Neural progenitor cell (in vitro differentiated cells): ENCODE measurements around the gene DARS1. TPM values are rescaled to one million over a fixed set of nuclear protein-coding genes. Genes with fewer than 3 reads are reported as not detected.

Experiments
- DNase-seq: peaks from one replicate; pipeline ENCODE4 v3.0.0-alpha.2; 2016; ENCODE audit warnings: low spot score
- H2AFZ ChIP-seq: fragments of 200-600 bp; sonication (generic); replicated peaks from 2 replicates; pipeline ENCODE4 v1.6.1; 2016; ENCODE audit warnings: antibody characterized with exemption
- H3F3A ChIP-seq: fragments of 200-600 bp; sonication (generic); 2 replicates; pipeline ENCODE4 v1.6.1; 2016; ENCODE audit warnings: antibody characterized with exemption, low read depth
- H3K27ac ChIP-seq: fragments of 200-600 bp; sonication (generic); 2 replicates; pipeline ENCODE4 v1.5.1; 2016; ENCODE audit warnings: mild to moderate bottlenecking
- H3K27me3 ChIP-seq: fragments of 200-600 bp; sonication (generic); 2 replicates; pipeline ENCODE4 v1.6.1; 2016; ENCODE audit warnings: mild to moderate bottlenecking, moderate library complexity
- H3K36me3 ChIP-seq: fragments of 200-600 bp; sonication (generic); 2 replicates; pipeline ENCODE4 v1.5.1; 2016
- H3K4me1 ChIP-seq: fragments of 200-600 bp; sonication (generic); 2 replicates; pipeline ENCODE4 v1.6.1; 2016; ENCODE audit warnings: mixed run types
- H3K4me2 ChIP-seq: fragments of 200-600 bp; sonication (generic); 2 replicates; pipeline ENCODE4 v1.6.1; 2016
- H3K4me3 ChIP-seq: fragments of 200-600 bp; sonication (generic); 2 replicates; pipeline ENCODE4 v1.5.1; 2016
- H3K79me2 ChIP-seq: fragments of 200-600 bp; sonication (generic); 2 replicates; pipeline ENCODE4 v1.6.1; 2016; ENCODE audit warnings: low read depth
- H3K9ac ChIP-seq: fragments of 200-600 bp; sonication (generic); 2 replicates; pipeline ENCODE4 v1.6.1; 2016
- H3K9me3 ChIP-seq: fragments of 200-600 bp; sonication (generic); 2 replicates; pipeline ENCODE4 v1.5.1; 2016; ENCODE audit warnings: low read depth
- H4K20me1 ChIP-seq: fragments of 200-600 bp; sonication (generic); 2 replicates; pipeline ENCODE4 v1.6.1; 2016; ENCODE audit warnings: low read depth
- H3K27ac Mint-ChIP-seq: 3 replicates; pipeline ENCODE4 v1.8.0; 2021; ENCODE audit warnings: mixed read lengths
- H3K27me3 Mint-ChIP-seq: 2 replicates; pipeline ENCODE4 v1.8.0; 2022; ENCODE audit warnings: low read depth, mild to moderate bottlenecking, inconsistent platforms, moderate library complexity, mixed read lengths; ENCODE audit not compliant: insufficient read depth
- H3K36me3 Mint-ChIP-seq: 3 replicates; pipeline ENCODE4 v1.8.0; 2021; ENCODE audit warnings: mixed read lengths
- H3K4me1 Mint-ChIP-seq: 3 replicates; pipeline ENCODE4 v1.8.0; 2021; ENCODE audit warnings: mixed read lengths
- H3K4me3 Mint-ChIP-seq: 3 replicates; pipeline ENCODE4 v1.8.0; 2021; ENCODE audit warnings: mild to moderate bottlenecking, moderate library complexity, mixed read lengths
- H3K9me3 Mint-ChIP-seq: 3 replicates; pipeline ENCODE4 v1.8.0; 2020; ENCODE audit warnings: mixed read lengths
- CTCF ChIP-seq: fragments of 200-600 bp; sonication (generic); IDR thresholded peaks from 2 replicates; pipeline ENCODE4 v1.5.1; 2017; ENCODE audit warnings: antibody characterized with exemption, mild to moderate bottlenecking
- EZH2 ChIP-seq: fragments of 200-600 bp; sonication (generic); IDR thresholded peaks from 2 replicates; pipeline ENCODE4 v1.6.1; 2017; ENCODE audit warnings: antibody characterized with exemption, mild to moderate bottlenecking, moderate library complexity
- EZH2phosphoT487 ChIP-seq: fragments of 200-600 bp; sonication (generic); IDR thresholded peaks from 2 replicates; pipeline ENCODE4 v1.6.1; 2017; ENCODE audit warnings: antibody characterized with exemption
- total RNA-seq: library from RNA; depleted of rRNA; stranded (reverse); fragments of >200 nt; gene quantifications from 2 replicates; pipeline ENCODE4 v1.2.3, GENCODE V29; 2015; ENCODE audit warnings: low replicate concordance

The DARS1 gene
- total RNA-seq, 1 donor from 2014 or later, result 227 TPM

- no peak overlapping the region for H3K27ac ChIP-seq
- H3K4me3 ChIP-seq, result no peak overlapping the region
- no peak overlapping the region for H3K27ac Mint-ChIP-seq
- no peak for TF ChIP-seq EZH2phosphoT487
- no peak for TF ChIP-seq EZH2
- no peak for TF ChIP-seq CTCF
- H3K9me3 ChIP-seq, result no peaks in the 10 kb centered on the region
- H3F3A ChIP-seq, result peaks cover 7% of the 10 kb centered on the region
- no peak overlapping the region for H2AFZ ChIP-seq
- H3K9me3 Mint-ChIP-seq, result no peaks in the 10 kb centered on the region
- H3K27me3 ChIP-seq, result no peaks in the 10 kb centered on the region
- no peak overlapping the region for H3K4me2 ChIP-seq
- no peaks in the 10 kb centered on the region for H3K4me1 ChIP-seq
- H3K36me3 Mint-ChIP-seq, result peaks cover 40% of the 10 kb centered on the region
- H3K79me2 ChIP-seq, result peaks cover 23% of the 10 kb centered on the region
- H3K4me3 Mint-ChIP-seq, result no peak overlapping the region
- H3K4me1 Mint-ChIP-seq, result no peaks in the 10 kb centered on the region
- DNase-seq, result no peak
- H4K20me1 ChIP-seq, result peaks cover 7% of the 10 kb centered on the region
- H3K27me3 Mint-ChIP-seq, result peaks cover 2% of the 10 kb centered on the region
- H3K36me3 ChIP-seq, result peaks cover 56% of the 10 kb centered on the region
- no peak overlapping the region for H3K9ac ChIP-seq
Observed at GRCh38 chr2:135863233-135863632, 122.2 kb downstream of the DARS1 start.

GRCh38 chr2:135862718-135863117 lies 122.7 kb downstream of the DARS1 start:
- Histone ChIP-seq H3K9me3 (no peaks in the 10 kb centered on the region), H4K20me1 (peaks cover 7% of the 10 kb centered on the region), H3K4me3 (no peak overlapping the region), H3K9ac (no peak overlapping the region), H2AFZ (no peak overlapping the region), H3K4me2 (no peak overlapping the region), H3F3A (peaks cover 7% of the 10 kb centered on the region), H3K27ac (no peak overlapping the region), H3K79me2 (peaks cover 19% of the 10 kb centered on the region), H3K4me1 (no peaks in the 10 kb centered on the region), H3K36me3 (peaks cover 53% of the 10 kb centered on the region), H3K27me3 (no peaks in the 10 kb centered on the region)
- Mint-ChIP-seq H3K9me3 (no peaks in the 10 kb centered on the region), H3K27ac (no peak overlapping the region), H3K36me3 (peaks cover 40% of the 10 kb centered on the region), H3K27me3 (peaks cover 2% of the 10 kb centered on the region), H3K4me3 (no peak overlapping the region), H3K4me1 (no peaks in the 10 kb centered on the region)
- TF ChIP-seq EZH2 (no peak), EZH2phosphoT487 (no peak), CTCF (no peak)
- DNase-seq, result no peak

Other genes with a start within 250 kb of the DARS1 start
- 57.6 and 94.3 TPM in 2 replicates for gene UBXN4, start 243.8 kb downstream of the DARS1 start, total RNA-seq
- 0.03 TPM in 1 of 2 replicates, not detected in the other for gene LCT, start 148.4 kb downstream of the DARS1 start, total RNA-seq
- gene MCM6, start 109.2 kb downstream of the DARS1 start, total RNA-seq, result 62.0 and 74.4 TPM in 2 replicates
- gene CXCR4, start 132.5 kb upstream of the DARS1 start, total RNA-seq, result 31.0 and 32.6 TPM in 2 replicates